ENCODE measurements around the gene GAS2.

GRCh38 chr11:22669368-22669767 is 3.0 kb downstream of the GAS2 start:
- TF ChIP-seq CTCF (IDR thresholded peaks at IDR 0.05; ENCODE audit: low read length) (no peak), EZH2 (IDR thresholded peaks at IDR 0.05; ENCODE audit: borderline replicate concordance, low read length) (no peak)

All from OCI-LY1 (cell line).